Retina (tissue), 1 donor: ENCODE data around the gene PARD3.

Source experiments
- DNase-seq: peaks from one replicate; pipeline ENCODE4 v3.0.0-alpha.2; 2016

The PARD3 gene

GRCh38 chr10:34736976-34737771, 77.9 kb downstream of the PARD3 start:
- no peak for DNase-seq

GRCh38 chr10:34734918-34735317, 80.2 kb downstream of the PARD3 start:
- no peak for DNase-seq

- DNase-seq: no peak
Measured at GRCh38 chr10:34732926-34733325, 82.2 kb downstream of the PARD3 start.

GRCh38 chr10:34731885-34732701, 83.0 kb downstream of the PARD3 start:
- DNase-seq: no peak

GRCh38 chr10:34731213-34731612, 83.9 kb downstream of the PARD3 start:
- DNase-seq: no peak

GRCh38 chr10:34730726-34731125, 84.4 kb downstream of the PARD3 start:
- DNase-seq: no peak

GRCh38 chr10:34729619-34730018, 85.5 kb downstream of the PARD3 start:
- no peak for DNase-seq

GRCh38 chr10:34728361-34728760, 86.7 kb downstream of the PARD3 start:
- DNase-seq: no peak

- DNase-seq: no peak
Measured at GRCh38 chr10:34727595-34728033, 87.5 kb downstream of the PARD3 start.

- no peak for DNase-seq
Measured at GRCh38 chr10:34726862-34727261, 88.2 kb downstream of the PARD3 start.

- DNase-seq: peak; percentile 54
Measured at GRCh38 chr10:34723750-34724149, 91.3 kb downstream of the PARD3 start.

GRCh38 chr10:34722404-34722803, 92.7 kb downstream of the PARD3 start:
- no peak for DNase-seq

GRCh38 chr10:34721208-34721840, 93.8 kb downstream of the PARD3 start:
- DNase-seq: no peak

GRCh38 chr10:34719746-34720145, 95.3 kb downstream of the PARD3 start:
- DNase-seq: no peak

GRCh38 chr10:34719328-34719727, 95.8 kb downstream of the PARD3 start:
- no peak for DNase-seq

GRCh38 chr10:34717429-34717828, 97.7 kb downstream of the PARD3 start:
- DNase-seq: no peak

- no peak for DNase-seq
Measured at GRCh38 chr10:34716958-34717357, 98.1 kb downstream of the PARD3 start.

GRCh38 chr10:34716234-34716633, 98.9 kb downstream of the PARD3 start:
- DNase-seq: no peak

GRCh38 chr10:34715511-34716187, 99.4 kb downstream of the PARD3 start:
- DNase-seq: no peak

GRCh38 chr10:34713875-34714274, 101.2 kb downstream of the PARD3 start:
- no peak for DNase-seq

- no peak for DNase-seq
Measured at GRCh38 chr10:34711500-34711899, 103.6 kb downstream of the PARD3 start.

- no peak for DNase-seq
Measured at GRCh38 chr10:34710391-34710751, 104.7 kb downstream of the PARD3 start.
